ENCODE results near the gene LRP1B. TPM values are rescaled to one million over a fixed set of nuclear protein-coding genes. Genes with fewer than 3 reads are reported as not detected.

The LRP1B gene
- total and polyA plus RNA-seq, 8 donors: 0.03 to 1.6 (median 0.84) TPM

DNA sequence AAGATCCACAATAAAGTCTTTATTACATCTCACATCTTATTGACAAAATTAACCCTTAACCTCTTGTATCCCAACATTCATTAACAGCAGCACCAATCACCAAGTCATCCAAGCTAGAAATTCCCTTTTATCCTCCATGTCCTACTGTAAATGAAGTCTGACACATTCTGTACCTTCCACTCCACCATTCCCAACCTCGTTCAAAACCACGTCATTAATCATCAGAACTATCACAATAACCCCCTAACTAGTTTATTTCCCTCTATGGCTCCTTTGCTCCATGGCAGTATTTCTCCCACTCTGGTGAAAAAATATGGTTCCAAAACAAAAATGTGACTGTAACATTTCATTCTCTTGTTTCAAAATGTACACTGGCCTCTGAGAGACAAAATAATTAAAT is 1626.2 kb downstream of the LRP1B start:
- Histone ChIP-seq H3K36me3 (no peaks in the 10 kb centered on the region), H3K4me1 (no peaks in the 10 kb centered on the region), H3K9me3 (no peaks in the 10 kb centered on the region), H3K27ac (no peak overlapping the region), H3K27me3 (no peaks in the 10 kb centered on the region), H3K4me3 (no peak overlapping the region)
- no peak for ATAC-seq
- DNase-seq: no peak
- intact Hi-C loops (cut with DNase I): no loop called here
- TF ChIP-seq CTCF (IDR thresholded peaks at IDR 0.05): no peak

DNA sequence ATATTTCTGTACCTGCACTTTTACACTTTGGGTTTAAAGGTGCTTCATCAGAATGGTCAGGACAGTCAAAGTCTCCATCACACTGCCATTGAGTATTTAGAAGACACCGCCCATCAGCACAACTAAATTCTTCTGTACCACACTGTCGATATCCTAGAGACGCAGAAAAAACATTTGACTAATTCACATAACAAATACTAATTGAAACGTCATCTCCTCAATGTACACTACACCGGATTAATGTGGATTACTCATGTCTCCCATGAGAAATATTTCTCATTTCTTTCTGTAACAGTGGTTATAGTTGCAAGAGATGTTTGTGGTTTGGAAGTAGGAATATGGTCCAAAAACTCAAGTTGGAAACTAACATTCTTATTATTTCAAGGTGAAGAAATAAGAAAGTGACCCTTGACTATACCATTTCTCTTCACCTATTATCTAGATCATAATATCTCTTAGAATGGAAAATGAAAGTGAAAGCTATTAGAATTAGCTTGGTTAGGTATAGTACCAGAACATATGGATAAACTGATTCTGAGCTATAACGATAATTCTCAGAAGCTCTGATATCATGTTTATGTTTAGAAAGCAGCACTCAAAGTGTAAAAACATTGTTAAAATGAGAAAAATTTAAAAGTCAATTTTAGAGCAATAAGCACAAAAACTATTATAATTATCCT is 1627.7 kb downstream of the LRP1B start:
- Histone ChIP-seq H3K27ac (no peak overlapping the region), H3K27me3 (no peaks in the 10 kb centered on the region), H3K4me3 (no peak overlapping the region), H3K36me3 (no peaks in the 10 kb centered on the region), H3K4me1 (no peaks in the 10 kb centered on the region), H3K9me3 (no peaks in the 10 kb centered on the region)
- intact Hi-C loops (cut with DNase I): no loop called here
- no peak for DNase-seq
- no peak for TF ChIP-seq CTCF (IDR thresholded peaks at IDR 0.05)
- no peak for ATAC-seq

GRCh38 chr2:140498360-140498759 is 1632.5 kb downstream of the LRP1B start:
- DNase-seq (peak in 1 of 4 donors; percentile 1), ATAC-seq (no peak)
- no peaks in the 10 kb centered on the region for H3K9me3 ChIP-seq
- TF ChIP-seq CTCF (IDR thresholded peaks at IDR 0.05): no peak
- H3K27ac ChIP-seq: no peak overlapping the region
- H3K27me3 ChIP-seq: no peaks in the 10 kb centered on the region
- no peak overlapping the region for H3K4me3 ChIP-seq
- intact Hi-C loops (cut with DNase I): no loop called here
- H3K4me1 ChIP-seq: no peaks in the 10 kb centered on the region
- H3K36me3 ChIP-seq: no peaks in the 10 kb centered on the region

DNA sequence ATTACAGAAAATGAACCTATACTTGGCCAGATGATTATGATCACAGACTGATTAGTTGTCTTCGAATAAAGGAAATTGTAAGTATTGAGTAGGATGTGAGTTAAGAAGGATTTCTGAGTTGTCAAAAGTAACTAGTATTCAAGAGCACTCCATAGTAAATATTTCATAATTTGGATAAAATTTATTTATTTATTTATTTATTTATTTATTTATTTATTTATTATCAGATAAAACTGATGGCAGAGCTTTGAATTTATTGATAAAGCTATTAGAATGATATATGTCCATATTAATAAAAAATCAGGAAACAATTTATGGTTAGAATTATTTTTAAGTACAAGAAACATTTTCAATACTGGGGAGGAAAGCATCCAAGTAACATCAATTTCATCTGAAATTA is 1634.1 kb downstream of the LRP1B start:
- TF ChIP-seq CTCF (IDR thresholded peaks at IDR 0.05): no peak
- no peak for ATAC-seq
- Histone ChIP-seq H3K27me3 (no peaks in the 10 kb centered on the region), H3K36me3 (no peaks in the 10 kb centered on the region), H3K4me1 (no peaks in the 10 kb centered on the region), H3K27ac (no peak overlapping the region), H3K4me3 (no peak overlapping the region), H3K9me3 (no peaks in the 10 kb centered on the region)
- DNase-seq: no peak
- intact Hi-C loops (cut with DNase I): no loop called here

DNA sequence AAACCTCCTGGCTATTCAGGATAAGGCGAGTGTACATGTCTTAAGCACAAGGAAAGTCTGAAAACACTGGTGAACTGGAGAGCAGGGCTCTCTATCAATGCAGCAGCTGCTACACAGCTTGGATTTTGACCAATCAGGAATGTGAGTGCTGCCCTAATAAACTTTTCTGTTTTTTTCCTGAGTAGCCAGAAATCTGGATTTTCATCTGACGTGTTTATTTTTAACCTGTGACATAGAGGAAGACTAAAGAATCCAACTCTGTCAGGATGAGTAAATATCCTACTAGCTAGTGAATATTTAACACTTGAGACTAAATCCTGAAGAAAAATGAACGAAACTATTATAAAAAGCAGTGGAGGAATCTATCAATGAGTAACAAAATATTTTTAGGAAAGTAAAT is 1638.9 kb downstream of the LRP1B start:
- peak in 1 of 4 donors; percentile 1 for DNase-seq
- TF ChIP-seq CTCF (IDR thresholded peaks at IDR 0.05): no peak
- Histone ChIP-seq H3K27ac (no peak overlapping the region), H3K9me3 (no peaks in the 10 kb centered on the region), H3K4me3 (no peak overlapping the region), H3K27me3 (no peaks in the 10 kb centered on the region), H3K36me3 (no peaks in the 10 kb centered on the region), H3K4me1 (no peaks in the 10 kb centered on the region)
- no peak for ATAC-seq
- intact Hi-C loops (cut with DNase I): no loop called here

Data from left lung (tissue), 10 donors.